GM23338 (cell line): ENCODE measurements around the gene FAM53B.

Experiments used
- CTCF ChIP-seq, 2 experiments: fragments of 200-600 bp in 1 of 2; sonication (generic) in 1 of 2; conservative IDR thresholded peaks; 2 replicates each; pipeline versions ENCODE4 v1.5.1 to v1.6.1; 2016 to 2017; ENCODE audit warnings: antibody characterized with exemption in 2 of 2, low read depth in 2 of 2, mild to moderate bottlenecking in 2 of 2, moderate library complexity in 1 of 2
- EZH2 ChIP-seq: fragments of 200-600 bp; sonication (generic); IDR thresholded peaks from one replicate; pipeline ENCODE4 v1.8.0; 2017; ENCODE audit warnings: antibody characterized with exemption, mild to moderate bottlenecking, low read depth; ENCODE audit not compliant: unreplicated experiment
- EZH2phosphoT487 ChIP-seq: fragments of 200-600 bp; sonication (generic); IDR thresholded peaks from one replicate; pipeline ENCODE4 v1.8.1; 2018; ENCODE audit warnings: antibody characterized with exemption; ENCODE audit not compliant: unreplicated experiment
- POLR2AphosphoS5 ChIP-seq: IDR thresholded peaks from 2 replicates; pipeline ENCODE4 v1.6.1; 2016; ENCODE audit warnings: antibody characterized with exemption, low read depth
- ZNF331 ChIP-seq: fragments of 250-450 bp; sonication (Bioruptor Pico); IDR thresholded peaks from 2 replicates; pipeline ENCODE4 v1.5.0; 2020; ENCODE audit warnings: low read depth, mild to moderate bottlenecking, moderate library complexity
- TF ChIP-seq, protein P1 (sequence below): IDR thresholded peaks from one replicate; pipeline ENCODE4 v1.6.1; 2018; ENCODE audit warnings: antibody characterized with exemption; ENCODE audit not compliant: unreplicated experiment

- TF ChIP-seq CTCF (conservative IDR thresholded peaks at IDR 0.05; ENCODE audit: low read depth in 2 of 2) (no peak), EZH2 (no peak), POLR2AphosphoS5 (no peak), ZNF331 (CRISPR knock-in tag) (no peak), EZH2phosphoT487 (no peak)
- TF ChIP-seq, protein P1, sequence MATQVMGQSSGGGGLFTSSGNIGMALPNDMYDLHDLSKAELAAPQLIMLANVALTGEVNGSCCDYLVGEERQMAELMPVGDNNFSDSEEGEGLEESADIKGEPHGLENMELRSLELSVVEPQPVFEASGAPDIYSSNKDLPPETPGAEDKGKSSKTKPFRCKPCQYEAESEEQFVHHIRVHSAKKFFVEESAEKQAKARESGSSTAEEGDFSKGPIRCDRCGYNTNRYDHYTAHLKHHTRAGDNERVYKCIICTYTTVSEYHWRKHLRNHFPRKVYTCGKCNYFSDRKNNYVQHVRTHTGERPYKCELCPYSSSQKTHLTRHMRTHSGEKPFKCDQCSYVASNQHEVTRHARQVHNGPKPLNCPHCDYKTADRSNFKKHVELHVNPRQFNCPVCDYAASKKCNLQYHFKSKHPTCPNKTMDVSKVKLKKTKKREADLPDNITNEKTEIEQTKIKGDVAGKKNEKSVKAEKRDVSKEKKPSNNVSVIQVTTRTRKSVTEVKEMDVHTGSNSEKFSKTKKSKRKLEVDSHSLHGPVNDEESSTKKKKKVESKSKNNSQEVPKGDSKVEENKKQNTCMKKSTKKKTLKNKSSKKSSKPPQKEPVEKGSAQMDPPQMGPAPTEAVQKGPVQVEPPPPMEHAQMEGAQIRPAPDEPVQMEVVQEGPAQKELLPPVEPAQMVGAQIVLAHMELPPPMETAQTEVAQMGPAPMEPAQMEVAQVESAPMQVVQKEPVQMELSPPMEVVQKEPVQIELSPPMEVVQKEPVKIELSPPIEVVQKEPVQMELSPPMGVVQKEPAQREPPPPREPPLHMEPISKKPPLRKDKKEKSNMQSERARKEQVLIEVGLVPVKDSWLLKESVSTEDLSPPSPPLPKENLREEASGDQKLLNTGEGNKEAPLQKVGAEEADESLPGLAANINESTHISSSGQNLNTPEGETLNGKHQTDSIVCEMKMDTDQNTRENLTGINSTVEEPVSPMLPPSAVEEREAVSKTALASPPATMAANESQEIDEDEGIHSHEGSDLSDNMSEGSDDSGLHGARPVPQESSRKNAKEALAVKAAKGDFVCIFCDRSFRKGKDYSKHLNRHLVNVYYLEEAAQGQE, result no peak
Measured at GRCh38 chr10:124685261-124685660, 58.9 kb downstream of the FAM53B start.
